GM21515 (cell line): ENCODE measurements around the gene ZIC2.
"Not testable (repeated sequence)": the region's sequence is repeated elsewhere in the genome, so short reads cannot be mapped to it uniquely, and the experiment has no call there.

ENCODE experiments used
- ATAC-seq: cut with Tn5 transposase; IDR thresholded peaks from one replicate; pipeline ENCODE4 v1.9.1; 2021; ENCODE audit not compliant: unreplicated experiment

The ZIC2 gene

DNA sequence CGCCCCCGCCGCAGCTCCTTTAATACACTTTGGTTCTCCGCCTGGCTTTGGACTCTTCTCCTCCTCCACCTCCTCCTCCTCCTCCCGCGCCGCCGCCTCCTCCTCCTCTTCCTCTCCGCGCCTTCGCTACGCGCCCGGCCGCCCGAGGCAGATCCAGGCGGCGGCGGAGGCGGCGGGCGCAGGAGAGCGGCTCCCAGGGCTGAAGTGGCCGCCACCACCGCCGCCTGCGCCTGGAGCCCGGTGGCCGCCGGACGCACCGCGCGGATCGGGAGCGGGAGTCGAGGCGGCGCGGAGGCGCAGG lies at the start of gene ZIC2:
Gene ZIC2 (plus strand): TSS at position 50 of the 301 bp plus-strand sequence. CDS start 281 bp downstream, outside the sequence.
- ATAC-seq = no peak

GRCh38 chr13:99932912-99933311 lies 48.7 kb upstream of the ZIC2 start:
- ATAC-seq = no peak

GRCh38 chr13:99935772-99936171 lies 45.8 kb upstream of the ZIC2 start:
- ATAC-seq = no peak

- ATAC-seq = no peak
Measured at GRCh38 chr13:99938635-99939034, 42.9 kb upstream of the ZIC2 start.

GRCh38 chr13:99941086-99941485 lies 40.5 kb upstream of the ZIC2 start:
- ATAC-seq = no peak

DNA sequence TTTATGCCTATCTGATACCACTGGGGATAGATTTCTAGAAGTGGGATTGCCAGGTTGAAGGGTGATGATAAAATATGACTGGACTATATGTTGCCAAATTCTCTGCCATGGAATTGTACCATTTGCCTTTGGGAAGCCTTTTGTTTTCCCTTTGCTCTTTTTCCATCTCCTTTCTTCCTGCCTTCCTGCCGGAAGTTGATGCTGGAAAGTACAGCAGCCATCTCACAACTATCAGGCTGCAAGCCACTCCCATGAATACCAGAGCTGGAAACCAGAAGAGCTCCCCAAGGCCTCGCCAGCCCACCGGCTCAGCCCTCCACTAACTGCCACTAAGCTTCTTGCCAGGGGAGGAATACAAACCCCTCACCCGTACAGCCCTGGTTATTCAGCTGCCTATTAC lies 39.7 kb upstream of the ZIC2 start:
- ATAC-seq = no peak

DNA sequence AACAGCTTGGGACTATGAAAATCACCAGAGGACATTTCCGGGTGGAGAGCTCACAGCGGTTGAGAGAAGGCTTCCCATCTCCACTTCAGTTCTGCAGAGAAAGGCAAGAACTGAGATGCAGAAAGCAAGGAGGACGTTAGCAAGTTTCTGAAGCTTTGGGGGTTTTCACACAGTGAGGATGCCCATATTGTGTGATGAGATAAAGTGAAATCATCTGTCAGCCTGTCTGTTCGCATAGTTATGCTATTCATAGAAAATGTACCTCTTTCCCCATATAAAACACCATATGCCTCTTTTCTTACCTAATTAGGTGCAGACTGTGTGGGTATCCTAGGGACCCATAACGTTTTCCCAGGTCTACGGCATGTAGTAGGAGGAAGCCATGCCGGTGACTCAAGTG lies 37.5 kb upstream of the ZIC2 start:
- ATAC-seq = no peak

DNA sequence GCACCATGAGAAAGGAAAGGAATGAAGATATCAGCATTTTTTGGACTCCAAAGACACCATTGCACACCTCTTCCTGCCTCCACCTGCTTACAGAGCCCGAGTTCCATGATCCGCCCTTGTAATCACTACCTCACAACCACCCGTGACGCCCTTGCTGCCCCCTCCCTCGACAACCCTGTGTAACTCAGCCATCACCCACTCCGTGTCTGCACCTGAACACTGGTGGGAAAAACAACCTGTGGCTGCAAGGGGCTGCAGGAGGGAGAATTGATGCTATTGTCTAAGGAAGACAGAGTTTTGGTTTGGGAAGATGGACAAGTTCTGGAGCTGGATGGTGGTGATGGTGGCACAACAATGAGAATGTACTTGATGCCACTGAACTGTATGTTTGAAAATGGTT lies 37.0 kb upstream of the ZIC2 start:
- ATAC-seq = no peak

DNA sequence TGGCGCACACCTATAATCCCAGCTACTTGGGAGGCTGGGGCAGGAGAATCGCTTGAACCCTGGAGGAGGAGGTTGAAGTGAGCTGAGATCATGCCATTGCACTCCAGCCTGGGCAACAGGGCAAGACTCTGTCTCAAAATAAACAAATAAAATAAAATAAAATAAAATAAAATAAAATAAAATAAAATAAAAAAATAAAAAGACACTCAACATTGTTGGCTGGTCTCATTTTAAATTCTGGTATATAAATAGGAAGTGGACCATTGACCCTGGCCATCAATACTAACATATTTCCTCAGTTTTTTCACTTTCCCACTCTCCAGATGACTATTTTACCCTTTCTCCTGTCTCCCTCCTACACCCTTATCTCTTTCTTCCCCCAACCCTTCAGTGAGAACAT lies 36.1 kb upstream of the ZIC2 start:
- not testable (repeated sequence) for ATAC-seq

GRCh38 chr13:99947666-99948065 lies 33.9 kb upstream of the ZIC2 start:
- ATAC-seq = no peak

GRCh38 chr13:99948411-99948810 lies 33.2 kb upstream of the ZIC2 start:
- no peak for ATAC-seq

DNA sequence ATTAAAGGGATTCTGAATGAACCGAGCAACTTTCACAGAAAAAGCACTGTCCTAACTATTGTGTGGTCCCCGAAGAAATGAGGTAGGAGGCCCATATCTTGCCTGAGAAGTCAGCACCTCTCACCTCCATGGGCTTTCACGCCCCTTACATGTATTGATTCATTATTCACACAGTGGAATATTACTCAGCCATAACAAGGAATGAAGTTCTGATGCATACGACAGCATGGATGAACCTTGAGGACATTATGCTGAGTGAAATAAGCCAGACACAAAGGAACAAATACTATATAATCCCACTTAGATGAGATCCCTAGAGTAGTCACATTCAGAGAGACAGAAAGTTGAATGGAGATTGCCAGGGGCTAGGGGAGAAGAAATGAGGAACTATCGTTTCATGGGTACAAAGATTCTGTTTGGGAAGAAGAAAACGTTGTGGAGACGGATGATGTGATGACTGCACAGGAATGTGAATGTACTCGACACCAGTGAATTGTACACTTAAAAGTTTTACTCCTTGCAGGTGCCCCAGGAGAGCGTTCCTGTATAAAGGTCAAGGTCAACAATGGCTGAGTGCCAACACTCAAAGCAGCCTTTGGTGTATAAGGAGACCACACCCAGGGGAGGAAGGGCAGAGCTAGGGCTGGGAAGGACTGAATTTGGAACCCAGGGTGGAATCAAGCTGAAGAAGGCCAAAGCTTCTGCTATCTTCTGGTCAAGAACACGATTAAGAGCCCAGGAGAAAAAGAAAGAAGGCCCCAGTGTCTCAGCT lies 32.5 kb upstream of the ZIC2 start:
- ATAC-seq = no peak

GRCh38 chr13:99949679-99950413 lies 31.7 kb upstream of the ZIC2 start:
- no peak for ATAC-seq

- ATAC-seq = not testable (repeated sequence)
Measured at GRCh38 chr13:99951666-99952065, 29.9 kb upstream of the ZIC2 start.

GRCh38 chr13:99953138-99953755 lies 28.3 kb upstream of the ZIC2 start:
- no peak for ATAC-seq

DNA sequence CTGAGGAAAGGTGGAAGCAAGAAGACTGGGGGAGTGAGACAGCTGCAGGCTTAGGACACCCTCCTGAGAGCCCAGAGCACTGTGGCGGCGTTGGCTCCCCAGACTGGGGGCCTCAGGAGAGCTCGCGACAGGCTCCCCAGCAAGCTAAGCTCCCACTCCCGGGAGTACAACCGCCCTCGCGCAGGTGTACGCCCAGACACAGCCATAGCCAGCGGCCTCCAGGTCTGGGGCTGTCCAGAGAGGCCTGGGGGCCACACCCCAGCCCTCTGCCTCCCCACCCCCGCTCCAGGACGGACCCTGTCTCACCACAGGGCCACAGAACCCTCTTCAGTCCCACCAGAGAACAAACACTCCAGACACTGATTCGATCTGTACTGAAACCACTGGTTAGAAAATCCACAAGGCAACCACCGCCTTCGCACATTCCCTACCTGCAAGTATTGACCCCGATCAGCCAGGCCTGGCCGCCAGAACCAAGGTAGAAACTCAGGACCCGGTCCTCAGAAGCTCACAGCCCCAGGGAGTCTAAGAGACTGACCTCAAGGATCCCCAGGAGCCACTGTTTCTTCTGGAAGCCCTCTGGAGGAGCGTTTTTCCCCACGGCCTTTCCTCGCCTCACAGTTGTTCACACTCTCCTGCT lies 26.4 kb upstream of the ZIC2 start:
- no peak for ATAC-seq

DNA sequence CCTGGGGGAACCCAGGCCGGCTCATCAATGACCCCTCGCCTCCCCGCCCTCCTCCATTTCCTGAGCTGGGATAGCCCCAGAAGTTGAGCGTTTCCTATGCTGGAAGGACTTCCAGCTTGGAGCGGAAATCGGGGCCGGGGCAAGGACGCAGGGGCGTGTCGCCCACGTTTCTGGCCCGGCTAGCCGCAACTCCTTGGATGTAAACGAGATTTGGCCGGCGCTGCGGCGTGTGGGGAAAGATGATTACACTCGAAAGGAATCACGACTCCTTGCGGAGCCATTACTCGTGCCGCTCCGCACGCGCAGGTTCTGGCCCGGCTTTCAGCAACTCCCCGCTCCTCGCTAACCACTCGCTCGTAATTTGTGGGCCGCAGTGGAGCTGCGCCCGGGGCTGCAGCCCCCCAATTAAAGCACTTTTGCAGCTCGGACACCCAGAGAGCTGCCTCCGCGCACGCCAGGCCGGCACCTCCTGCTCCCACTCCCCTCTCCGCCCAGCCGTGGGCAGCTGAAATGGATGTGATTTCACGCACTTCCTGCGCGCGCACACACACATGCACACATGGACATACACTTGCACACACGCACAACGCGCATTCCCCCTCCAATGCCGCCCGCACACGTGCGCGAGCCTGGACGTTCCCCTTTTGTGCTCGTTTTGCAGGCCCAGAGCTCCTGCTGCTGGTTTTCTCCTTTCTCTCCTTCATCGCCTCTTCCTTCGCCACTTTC lies 25.7 kb upstream of the ZIC2 start:
- no peak for ATAC-seq

GRCh38 chr13:99956473-99957349 lies 24.9 kb upstream of the ZIC2 start:
- no peak for ATAC-seq

- no peak for ATAC-seq
Measured at GRCh38 chr13:99958406-99959126, 23.0 kb upstream of the ZIC2 start.
